Measurements from ENCODE around the gene NTRK2. TPM values are rescaled to one million over a fixed set of nuclear protein-coding genes. Genes with fewer than 3 reads are reported as not detected.

The NTRK2 gene
- total RNA-seq, 1 donor from 2014 or later: 16.0 TPM

DNA sequence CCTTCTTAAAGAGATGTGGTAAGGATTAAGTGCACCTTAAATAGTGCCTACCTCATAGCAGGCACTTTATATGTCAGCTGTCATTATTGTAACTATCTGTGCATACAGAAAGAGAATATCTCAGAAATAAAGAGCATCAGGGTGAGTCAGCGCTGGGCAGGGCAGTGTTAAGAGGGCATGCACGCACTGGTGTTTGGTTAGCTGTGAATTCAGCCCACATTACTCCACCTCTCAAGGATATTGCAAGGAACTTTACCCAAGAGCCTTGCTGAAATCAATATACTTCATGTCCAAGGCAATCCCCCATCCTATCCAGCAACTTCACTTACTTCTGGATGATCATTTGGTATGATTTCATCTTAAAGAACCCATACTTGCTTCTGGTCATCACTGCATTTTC lies 300.9 kb downstream of the NTRK2 start:
- intact Hi-C loops (cut with DNase I): loop anchor here (5.0 kb wide), 1 partner anchor 57 kb away; no protein-coding TSS in a partner anchor
- peak in 1 of 2 donors; percentile 30 for TF ChIP-seq POLR2AphosphoS5 (IDR thresholded peaks at IDR 0.05; ENCODE audit: insufficient read depth in 1 of 2, low read depth in 1 of 2)
- TF ChIP-seq, protein P1, sequence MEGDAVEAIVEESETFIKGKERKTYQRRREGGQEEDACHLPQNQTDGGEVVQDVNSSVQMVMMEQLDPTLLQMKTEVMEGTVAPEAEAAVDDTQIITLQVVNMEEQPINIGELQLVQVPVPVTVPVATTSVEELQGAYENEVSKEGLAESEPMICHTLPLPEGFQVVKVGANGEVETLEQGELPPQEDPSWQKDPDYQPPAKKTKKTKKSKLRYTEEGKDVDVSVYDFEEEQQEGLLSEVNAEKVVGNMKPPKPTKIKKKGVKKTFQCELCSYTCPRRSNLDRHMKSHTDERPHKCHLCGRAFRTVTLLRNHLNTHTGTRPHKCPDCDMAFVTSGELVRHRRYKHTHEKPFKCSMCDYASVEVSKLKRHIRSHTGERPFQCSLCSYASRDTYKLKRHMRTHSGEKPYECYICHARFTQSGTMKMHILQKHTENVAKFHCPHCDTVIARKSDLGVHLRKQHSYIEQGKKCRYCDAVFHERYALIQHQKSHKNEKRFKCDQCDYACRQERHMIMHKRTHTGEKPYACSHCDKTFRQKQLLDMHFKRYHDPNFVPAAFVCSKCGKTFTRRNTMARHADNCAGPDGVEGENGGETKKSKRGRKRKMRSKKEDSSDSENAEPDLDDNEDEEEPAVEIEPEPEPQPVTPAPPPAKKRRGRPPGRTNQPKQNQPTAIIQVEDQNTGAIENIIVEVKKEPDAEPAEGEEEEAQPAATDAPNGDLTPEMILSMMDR (IDR thresholded peaks at IDR 0.05): no peak
- TF ChIP-seq POLR2A (IDR thresholded peaks at IDR 0.05): no peak
- no peak for DNase-seq (ENCODE audit: extremely low spot score in 2 of 2)
- Histone ChIP-seq H3K9me3 (no peaks in the 10 kb centered on the region), H3K27ac (no peak overlapping the region), H3K36me3 (no peaks in the 10 kb centered on the region), H3K27me3 (no peaks in the 10 kb centered on the region), H3K4me3 (no peak overlapping the region), H3K4me1 (no peaks in the 10 kb centered on the region)

DNA sequence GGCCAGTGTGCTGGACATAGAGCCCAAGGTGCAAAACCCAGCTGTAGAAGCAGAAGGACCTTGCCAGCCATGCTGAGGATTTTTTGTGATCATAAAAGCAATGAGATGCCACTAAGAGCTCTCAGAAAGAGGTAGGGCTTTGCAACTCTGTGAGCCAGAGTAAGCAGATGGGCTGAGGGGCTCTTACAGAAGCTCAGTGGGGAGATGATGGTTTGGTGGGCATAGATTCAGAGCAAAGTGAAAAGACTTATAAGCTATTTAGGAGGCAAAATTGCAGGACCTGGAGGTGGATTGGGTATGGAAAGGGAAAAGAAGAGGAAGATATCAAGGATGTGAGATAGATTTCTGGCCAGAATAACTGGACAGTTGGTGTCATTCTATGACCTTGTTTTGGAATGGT lies 302.0 kb downstream of the NTRK2 start:
- no peaks in the 10 kb centered on the region for H3K27me3 ChIP-seq
- no peak for DNase-seq (ENCODE audit: extremely low spot score in 2 of 2)
- no peak overlapping the region for H3K27ac ChIP-seq
- H3K4me1 ChIP-seq: no peaks in the 10 kb centered on the region
- no peak overlapping the region for H3K4me3 ChIP-seq
- no peaks in the 10 kb centered on the region for H3K36me3 ChIP-seq
- intact Hi-C loops (cut with DNase I): loop anchor here (5.0 kb wide), 1 partner anchor 56 kb away; no protein-coding TSS in a partner anchor
- TF ChIP-seq, protein P1 (IDR thresholded peaks at IDR 0.05): no peak
- TF ChIP-seq POLR2A (IDR thresholded peaks at IDR 0.05) (no peak), POLR2AphosphoS5 (IDR thresholded peaks at IDR 0.05; ENCODE audit: insufficient read depth in 1 of 2, low read depth in 1 of 2) (no peak)
- H3K9me3 ChIP-seq: no peaks in the 10 kb centered on the region

DNA sequence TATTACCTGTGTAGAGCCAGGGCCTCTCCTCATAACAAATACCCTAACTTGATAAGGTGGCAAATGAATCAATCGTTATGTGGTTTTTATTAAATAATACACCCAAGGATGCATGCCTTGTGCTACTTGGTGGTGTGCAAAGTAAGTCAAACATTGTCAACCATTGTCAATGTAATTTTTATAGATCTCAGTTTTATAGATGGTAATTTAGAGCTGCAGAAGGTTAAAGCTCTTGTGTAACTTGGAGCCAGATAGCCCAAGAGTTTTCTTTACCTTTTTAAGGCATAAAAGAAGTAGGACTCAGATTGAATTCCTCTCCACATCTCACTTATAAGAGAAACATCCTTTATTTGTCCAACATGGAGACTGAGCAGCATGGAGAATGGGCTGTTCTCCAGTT lies 304.7 kb downstream of the NTRK2 start:
- intact Hi-C loops (cut with DNase I): loop anchor here (5.0 kb wide), 1 partner anchor 53 kb away; no protein-coding TSS in a partner anchor
- H3K9me3 ChIP-seq: no peaks in the 10 kb centered on the region
- no peak for DNase-seq (ENCODE audit: extremely low spot score in 2 of 2)
- H3K36me3 ChIP-seq: no peaks in the 10 kb centered on the region
- H3K27me3 ChIP-seq: no peaks in the 10 kb centered on the region
- TF ChIP-seq POLR2A (IDR thresholded peaks at IDR 0.05) (no peak), POLR2AphosphoS5 (IDR thresholded peaks at IDR 0.05; ENCODE audit: insufficient read depth in 1 of 2, low read depth in 1 of 2) (no peak)
- TF ChIP-seq, protein P1 (IDR thresholded peaks at IDR 0.05): no peak
- no peak overlapping the region for H3K4me3 ChIP-seq
- H3K27ac ChIP-seq: no peak overlapping the region
- no peaks in the 10 kb centered on the region for H3K4me1 ChIP-seq

DNA sequence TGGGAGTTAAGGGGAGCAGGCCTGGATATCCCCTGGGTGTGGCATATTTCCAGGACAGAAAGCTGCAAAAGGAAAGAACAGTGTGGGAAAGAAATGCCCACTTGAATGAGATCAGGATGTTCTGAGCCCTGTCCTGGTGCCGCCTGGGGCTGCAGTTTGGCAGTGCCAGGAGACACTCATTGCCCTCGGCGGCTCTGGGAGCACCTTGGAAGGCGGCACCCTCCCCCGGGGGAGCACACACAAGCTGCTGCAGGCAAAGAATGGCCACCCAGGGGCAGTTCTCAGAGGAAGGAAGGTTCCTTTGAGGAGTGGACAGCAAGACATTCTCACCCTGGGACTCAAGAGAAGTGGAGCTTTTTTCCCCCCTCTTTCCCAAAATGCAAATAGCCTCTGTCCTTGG lies 305.3 kb downstream of the NTRK2 start:
- H3K36me3 ChIP-seq: no peaks in the 10 kb centered on the region
- TF ChIP-seq POLR2AphosphoS5 (IDR thresholded peaks at IDR 0.05; ENCODE audit: insufficient read depth in 1 of 2, low read depth in 1 of 2) (no peak), POLR2A (IDR thresholded peaks at IDR 0.05) (no peak)
- TF ChIP-seq, protein P1 (IDR thresholded peaks at IDR 0.05): no peak
- DNase-seq (ENCODE audit: extremely low spot score in 2 of 2): no peak
- H3K9me3 ChIP-seq: no peaks in the 10 kb centered on the region
- H3K4me3 ChIP-seq: no peak overlapping the region
- H3K27ac ChIP-seq: no peak overlapping the region
- no peaks in the 10 kb centered on the region for H3K27me3 ChIP-seq
- intact Hi-C loops (cut with DNase I): loop anchor here (5.0 kb wide), 1 partner anchor 52 kb away; no protein-coding TSS in a partner anchor
- H3K4me1 ChIP-seq: no peaks in the 10 kb centered on the region

DNA sequence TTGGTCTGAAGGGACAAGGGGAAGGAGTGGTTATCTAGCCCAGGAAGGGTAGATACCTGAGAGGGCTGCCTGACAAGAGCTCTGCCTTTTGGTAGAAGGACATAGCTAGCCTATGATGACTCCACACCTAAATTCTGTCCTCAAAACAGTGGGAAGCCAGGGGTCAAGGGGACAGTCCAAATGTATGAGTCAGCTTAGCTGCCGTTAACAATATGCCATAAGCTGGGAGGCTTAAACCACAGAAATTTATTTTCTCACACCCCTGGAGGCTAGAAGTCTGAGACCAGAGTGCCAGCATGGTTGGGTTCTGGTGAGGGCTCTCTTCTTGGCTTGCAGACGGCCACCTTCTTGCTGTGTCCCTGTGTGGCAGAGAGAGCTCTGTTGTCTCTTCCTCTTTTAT lies 306.4 kb downstream of the NTRK2 start:
- Histone ChIP-seq H3K4me1 (no peaks in the 10 kb centered on the region), H3K27me3 (no peaks in the 10 kb centered on the region), H3K9me3 (no peaks in the 10 kb centered on the region), H3K27ac (no peak overlapping the region), H3K4me3 (no peak overlapping the region), H3K36me3 (no peaks in the 10 kb centered on the region)
- intact Hi-C loops (cut with DNase I): no loop called here
- no peak for DNase-seq (ENCODE audit: extremely low spot score in 2 of 2)
- TF ChIP-seq POLR2AphosphoS5 (IDR thresholded peaks at IDR 0.05; ENCODE audit: insufficient read depth in 1 of 2, low read depth in 1 of 2): no peak
- TF ChIP-seq POLR2A (IDR thresholded peaks at IDR 0.05): no peak
- TF ChIP-seq, protein P1 (IDR thresholded peaks at IDR 0.05): no peak

All from vagina (tissue), 2 donors.